ENCODE measurements around the gene POLR1H. TPM values are rescaled to one million over a fixed set of nuclear protein-coding genes. Genes with fewer than 3 reads are reported as not detected.

POLR1H gene
- total RNA-seq, 1 donor from 2014 or later, result 31.2 TPM

GRCh38 chr6:30043744-30044143, 17.3 kb upstream of the POLR1H start:
- no peak for DNase-seq (ENCODE audit: extremely low spot score in 2 of 2)
- no peaks in the 10 kb centered on the region for H3K27me3 ChIP-seq
- no peaks in the 10 kb centered on the region for H3K4me1 ChIP-seq
- no peaks in the 10 kb centered on the region for H3K9me3 ChIP-seq
- H3K4me3 ChIP-seq, result no peak overlapping the region
- no peak overlapping the region for H3K27ac ChIP-seq
- TF ChIP-seq POLR2AphosphoS5 (IDR thresholded peaks at IDR 0.05; ENCODE audit: insufficient read depth in 1 of 2, low read depth in 1 of 2) (no peak), CTCF (IDR thresholded peaks at IDR 0.05) (no peak), POLR2A (IDR thresholded peaks at IDR 0.05) (no peak)
- intact Hi-C loops (cut with DNase I), result no loop called here
- H3K36me3 ChIP-seq, result no peaks in the 10 kb centered on the region

- Histone ChIP-seq H3K36me3 (no peaks in the 10 kb centered on the region), H3K4me3 (no peak overlapping the region), H3K27ac (no peak overlapping the region), H3K4me1 (no peaks in the 10 kb centered on the region), H3K27me3 (no peaks in the 10 kb centered on the region), H3K9me3 (no peaks in the 10 kb centered on the region)
- TF ChIP-seq CTCF (IDR thresholded peaks at IDR 0.05) (no peak), POLR2AphosphoS5 (IDR thresholded peaks at IDR 0.05; ENCODE audit: insufficient read depth in 1 of 2, low read depth in 1 of 2) (no peak), POLR2A (IDR thresholded peaks at IDR 0.05) (no peak)
- DNase-seq (ENCODE audit: extremely low spot score in 2 of 2), result no peak
- intact Hi-C loops (cut with DNase I), result no loop called here
Measured at GRCh38 chr6:30044630-30045029, 16.4 kb upstream of the POLR1H start.

- no peak overlapping the region for H3K27ac ChIP-seq
- DNase-seq (ENCODE audit: extremely low spot score in 2 of 2), result no peak
- TF ChIP-seq CTCF (IDR thresholded peaks at IDR 0.05) (no peak), POLR2A (IDR thresholded peaks at IDR 0.05) (no peak), POLR2AphosphoS5 (IDR thresholded peaks at IDR 0.05; ENCODE audit: insufficient read depth in 1 of 2, low read depth in 1 of 2) (no peak)
- no peak overlapping the region for H3K4me3 ChIP-seq
- H3K9me3 ChIP-seq, result no peaks in the 10 kb centered on the region
- H3K27me3 ChIP-seq, result no peaks in the 10 kb centered on the region
- H3K36me3 ChIP-seq, result no peaks in the 10 kb centered on the region
- no peaks in the 10 kb centered on the region for H3K4me1 ChIP-seq
- intact Hi-C loops (cut with DNase I), result no loop called here
Measured at GRCh38 chr6:30047220-30047619, 13.8 kb upstream of the POLR1H start.

GRCh38 chr6:30053682-30054081, 7.4 kb upstream of the POLR1H start:
- H3K4me1 ChIP-seq, result no peaks in the 10 kb centered on the region
- H3K27ac ChIP-seq, result no peak overlapping the region
- intact Hi-C loops (cut with DNase I), result no loop called here
- no peak overlapping the region for H3K4me3 ChIP-seq
- no peak for TF ChIP-seq POLR2AphosphoS5 (IDR thresholded peaks at IDR 0.05; ENCODE audit: insufficient read depth in 1 of 2, low read depth in 1 of 2)
- no peak for TF ChIP-seq POLR2A (IDR thresholded peaks at IDR 0.05)
- no peak for TF ChIP-seq CTCF (IDR thresholded peaks at IDR 0.05)
- no peaks in the 10 kb centered on the region for H3K27me3 ChIP-seq
- H3K36me3 ChIP-seq, result peaks cover 0 to 9% of the 10 kb centered on the region in 2 donors
- no peaks in the 10 kb centered on the region for H3K9me3 ChIP-seq
- no peak for DNase-seq (ENCODE audit: extremely low spot score in 2 of 2)

GRCh38 chr6:30055513-30055912, 5.6 kb upstream of the POLR1H start:
- no peaks in the 10 kb centered on the region for H3K9me3 ChIP-seq
- DNase-seq (ENCODE audit: extremely low spot score in 2 of 2), result no peak
- no peaks in the 10 kb centered on the region for H3K27me3 ChIP-seq
- no peak overlapping the region for H3K27ac ChIP-seq
- H3K4me1 ChIP-seq, result peaks cover 11% of the 10 kb centered on the region
- no peak overlapping the region for H3K4me3 ChIP-seq
- peaks cover 0 to 9% of the 10 kb centered on the region in 2 donors for H3K36me3 ChIP-seq
- intact Hi-C loops (cut with DNase I), result no loop called here
- no peak for TF ChIP-seq POLR2A (IDR thresholded peaks at IDR 0.05)
- TF ChIP-seq CTCF (IDR thresholded peaks at IDR 0.05), result no peak
- TF ChIP-seq POLR2AphosphoS5 (IDR thresholded peaks at IDR 0.05; ENCODE audit: insufficient read depth in 1 of 2, low read depth in 1 of 2), result no peak

All from vagina (tissue), 2 donors.